ENCODE results near the gene NDUFS7. TPM values are rescaled to one million over a fixed set of nuclear protein-coding genes. Genes with fewer than 3 reads are reported as not detected.

NDUFS7 gene
- polyA plus RNA-seq, 3 donors: 119 to 232 (median 211) TPM

- H3K27ac Mint-ChIP-seq: no peak overlapping the region
- Histone ChIP-seq H4K20me1 (ENCODE audit: insufficient read depth, low read length) (peaks cover 3% of the 10 kb centered on the region), H3K4me3 (replicated peaks in 1 of 3; ENCODE audit: low read depth in 2 of 3, low read length in 3 of 3) (no peak overlapping the region), H3K27ac (ENCODE audit: low read depth in 1 of 2, low read length in 2 of 2) (no peak overlapping the region), H3K9me3 (replicated peaks in 1 of 2; ENCODE audit: control insufficient read depth in 1 of 2, insufficient read depth in 1 of 2, low read length in 2 of 2) (no peaks in the 10 kb centered on the region), H3K9ac (ENCODE audit: insufficient read depth, low read length, poor library complexity, severe bottlenecking) (no peak overlapping the region), H3K4me1 (ENCODE audit: control insufficient read depth in 1 of 2, insufficient read depth in 2 of 2, low read length in 2 of 2) (peaks cover 0 to 11% of the 10 kb centered on the region in 2 donors), H3K4me2 (replicated peaks; ENCODE audit: extremely low read depth, low read length, poor library complexity, severe bottlenecking) (no peak overlapping the region), H3K27me3 (ENCODE audit: control insufficient read depth in 2 of 2, insufficient read depth in 2 of 2, low read length in 2 of 2) (no peaks in the 10 kb centered on the region), H3K36me3 (replicated peaks in 1 of 2; ENCODE audit: control insufficient read depth in 1 of 2, insufficient read depth in 2 of 2, low read length in 2 of 2) (peaks cover 66 to 68% of the 10 kb centered on the region in 2 donors), H2AFZ (ENCODE audit: insufficient read depth, low read depth, low read length, poor library complexity, severe bottlenecking) (no peak overlapping the region), H3K79me2 (ENCODE audit: insufficient read depth, low read length) (no peaks in the 10 kb centered on the region)
- no peaks in the 10 kb centered on the region for H3K9me3 Mint-ChIP-seq
- TF ChIP-seq CTCF (IDR thresholded peaks at IDR 0.05): no peak
- H3K4me3 Mint-ChIP-seq: no peak overlapping the region
- peaks cover 6% of the 10 kb centered on the region for H3K4me1 Mint-ChIP-seq
- peaks cover 0 to 3% (median 0%) of the 10 kb centered on the region in 3 donors for H3K27me3 Mint-ChIP-seq (ENCODE audit: low read depth in 3 of 3)
- 100% methylated on average over 21 of the region's 37 CpGs for WGBS (ENCODE audit: insufficient coverage)
- intact Hi-C loops (cut with micrococcal nuclease): no loop called here
- DNase-seq: no peak
- peaks cover 48 to 62% of the 10 kb centered on the region in 2 donors for H3K36me3 Mint-ChIP-seq
Observed at GRCh38 chr19:1392939-1393530, 9.3 kb downstream of the NDUFS7 start.

DNA sequence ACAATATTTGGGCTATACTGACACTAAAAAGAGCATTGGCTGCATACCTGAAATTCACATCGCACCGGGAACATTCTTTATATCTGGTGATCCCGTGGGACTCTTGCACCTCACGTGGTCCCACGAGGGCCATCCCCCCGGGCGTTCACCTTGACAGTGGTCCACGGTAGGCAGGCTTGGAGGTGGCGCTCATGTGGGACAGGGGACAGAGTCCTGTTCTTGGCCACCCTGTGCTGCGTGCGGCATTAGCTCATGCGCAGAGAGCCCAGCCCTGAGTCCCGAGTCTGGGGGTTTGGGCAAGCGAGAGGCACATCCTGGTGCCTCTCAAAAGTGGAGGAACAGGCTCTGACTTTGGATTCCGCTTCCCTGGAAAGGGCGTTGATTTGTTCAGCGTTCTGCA, 10.1 kb downstream of the NDUFS7 start:
- Mint-ChIP-seq H3K4me1 (peaks cover 6% of the 10 kb centered on the region), H3K4me3 (no peak overlapping the region), H3K27ac (no peak overlapping the region), H3K9me3 (no peaks in the 10 kb centered on the region), H3K36me3 (peaks cover 43 to 54% of the 10 kb centered on the region in 2 donors), H3K27me3 (ENCODE audit: low read depth in 3 of 3) (peaks cover 0 to 3% (median 0%) of the 10 kb centered on the region in 3 donors)
- no peak for DNase-seq
- H3K9ac ChIP-seq (ENCODE audit: insufficient read depth, low read length, poor library complexity, severe bottlenecking): no peak overlapping the region
- no peak overlapping the region for H2AFZ ChIP-seq (ENCODE audit: insufficient read depth, low read depth, low read length, poor library complexity, severe bottlenecking)
- no peaks in the 10 kb centered on the region for H3K9me3 ChIP-seq (replicated peaks in 1 of 2; ENCODE audit: control insufficient read depth in 1 of 2, insufficient read depth in 1 of 2, low read length in 2 of 2)
- 97% methylated on average over 17 of the region's 17 CpGs for WGBS (ENCODE audit: insufficient coverage)
- H3K36me3 ChIP-seq (replicated peaks in 1 of 2; ENCODE audit: control insufficient read depth in 1 of 2, insufficient read depth in 2 of 2, low read length in 2 of 2): peaks cover 58 to 60% of the 10 kb centered on the region in 2 donors
- H3K4me1 ChIP-seq (ENCODE audit: control insufficient read depth in 1 of 2, insufficient read depth in 2 of 2, low read length in 2 of 2): peaks cover 0 to 11% of the 10 kb centered on the region in 2 donors
- H3K4me3 ChIP-seq (replicated peaks in 1 of 3; ENCODE audit: low read depth in 2 of 3, low read length in 3 of 3): no peak overlapping the region
- no peaks in the 10 kb centered on the region for H3K79me2 ChIP-seq (ENCODE audit: insufficient read depth, low read length)
- no peak for TF ChIP-seq CTCF (IDR thresholded peaks at IDR 0.05)
- intact Hi-C loops (cut with micrococcal nuclease): no loop called here
- no peak overlapping the region for H3K4me2 ChIP-seq (replicated peaks; ENCODE audit: extremely low read depth, low read length, poor library complexity, severe bottlenecking)
- H4K20me1 ChIP-seq (ENCODE audit: insufficient read depth, low read length): no peaks in the 10 kb centered on the region
- no peak overlapping the region for H3K27ac ChIP-seq (ENCODE audit: low read depth in 1 of 2, low read length in 2 of 2)
- no peaks in the 10 kb centered on the region for H3K27me3 ChIP-seq (ENCODE audit: control insufficient read depth in 2 of 2, insufficient read depth in 2 of 2, low read length in 2 of 2)

Measured in CD14-positive monocyte (primary cell).